GM12878 (cell line): ENCODE measurements around the gene TRANK1. TPM values are rescaled to one million over a fixed set of nuclear protein-coding genes. Genes with fewer than 3 reads are reported as not detected.

Source experiments
- ATAC-seq: fragments of 200-7000 bp; cut with Tn5 transposase; 3 replicates; pipeline ENCODE4 v1.9.1; 2020; ENCODE audit warnings: mild to moderate bottlenecking, moderate library complexity
- BruUV-seq: library from RNA; stranded (reverse); fragments of 400-500 nt; replicated peaks from 2 replicates; lab custom pipeline; 2021; lab: Mats Ljungman, UMichigan
- CTCF ChIA-PET: fragments of 300-600 bp; sonication (Branson Sonifier 250); formaldehyde crosslinking; extraction: SDS; loops from one replicate; lab custom pipeline; 2021; ENCODE audit warnings: inconsistent platforms; lab: Yijun Ruan, JAX
- POLR2A ChIA-PET: fragments of 350-600 bp; formaldehyde crosslinking; extraction: SDS; loops from one replicate; lab custom pipeline; 2021; ENCODE audit warnings: inconsistent platforms; lab: Charles Lee
- RAD21 ChIA-PET: fragments of 300-600 bp; sonication (Branson Sonifier 250); formaldehyde crosslinking; loops from one replicate; lab custom pipeline; 2023; ENCODE audit warnings: antibody characterized with exemption; ENCODE audit not compliant: unreplicated experiment; lab: Charles Lee
- SMC1A ChIA-PET: fragments of 300-600 bp; sonication (Branson Sonifier 250); formaldehyde crosslinking; loops from one replicate; lab custom pipeline; 2023; ENCODE audit not compliant: unreplicated experiment, uncharacterized antibody; lab: Charles Lee
- DNase-seq: peaks from one replicate; pipeline ENCODE4 v3.0.0-alpha.2; 2011; ENCODE audit warnings: low read depth, low spot score
- FAIRE-seq: peaks from 3 replicates; lab custom pipeline; 2011; peaks lifted over from hg19 to GRCh38; lab: Jason Lieb, UNC
- H2AFZ ChIP-seq: 2 replicates; pipeline ENCODE4 v1.6.0; 2011; ENCODE audit warnings: low read depth, low read length, control low read depth; ENCODE audit not compliant: control insufficient read depth
- H3K27ac ChIP-seq: 2 replicates; pipeline ENCODE4 v1.5.1; 2011; ENCODE audit warnings: control low read depth; ENCODE audit not compliant: control insufficient read depth, insufficient read depth
- H3K27me3 ChIP-seq, 2 experiments: replicated peaks in 1 of 2; 2 replicates each; pipeline versions ENCODE4 v1.6.0 to v1.6.1; 2011; ENCODE audit warnings: low read length in 1 of 2; ENCODE audit not compliant: control insufficient read depth in 2 of 2, insufficient read depth in 2 of 2
- H3K36me3 ChIP-seq, 2 experiments: 2 replicates each; pipeline ENCODE4 v1.5.1; 2011; ENCODE audit warnings: low read length in 1 of 2; ENCODE audit not compliant: control insufficient read depth in 2 of 2, insufficient read depth in 2 of 2
- H3K4me1 ChIP-seq: 2 replicates; pipeline ENCODE4 v1.6.1; 2011; ENCODE audit warnings: mild to moderate bottlenecking, low read length, moderate library complexity, mixed read lengths; ENCODE audit not compliant: control insufficient read depth, insufficient read depth
- H3K4me2 ChIP-seq: 2 replicates; pipeline ENCODE4 v1.6.0; 2011; ENCODE audit warnings: control low read depth; ENCODE audit not compliant: control insufficient read depth, insufficient read depth
- H3K4me3 ChIP-seq: fragments of 200-600 bp; sonication (generic); 2 replicates; pipeline ENCODE4 v1.5.1; 2016
- H3K79me2 ChIP-seq: 2 replicates; pipeline ENCODE4 v1.6.0; 2011; ENCODE audit warnings: low read length; ENCODE audit not compliant: control insufficient read depth, insufficient read depth
- H3K9ac ChIP-seq: 2 replicates; pipeline ENCODE4 v1.8.0; 2011; ENCODE audit warnings: low read length, control low read depth, mixed read lengths; ENCODE audit not compliant: control insufficient read depth, insufficient read depth
- H3K9me3 ChIP-seq: replicated peaks from 3 replicates; pipeline ENCODE4 v1.5.1; 2011; ENCODE audit warnings: mild to moderate bottlenecking, low read length; ENCODE audit not compliant: control insufficient read depth, insufficient read depth
- H4K20me1 ChIP-seq: 2 replicates; pipeline ENCODE4 v1.6.0; 2011; ENCODE audit not compliant: control insufficient read depth, insufficient read depth
- CREB1 ChIP-seq: IDR thresholded peaks from 2 replicates; pipeline ENCODE4 v1.6.1; 2012; ENCODE audit warnings: low read depth, mild to moderate bottlenecking, inconsistent platforms
- EZH2 ChIP-seq: IDR thresholded peaks from 2 replicates; pipeline ENCODE4 v1.6.1; 2012; ENCODE audit warnings: low read depth, mild to moderate bottlenecking, control low read depth, inconsistent platforms, low read length, borderline replicate concordance; ENCODE audit not compliant: control insufficient read depth
- FOXM1 ChIP-seq: IDR thresholded peaks from 2 replicates; pipeline ENCODE4 v1.6.1; 2012; ENCODE audit warnings: low read depth, mild to moderate bottlenecking, inconsistent platforms, low read length, moderate library complexity
- HCFC1 ChIP-seq: fragments of 150-350 bp; IDR thresholded peaks from 2 replicates; pipeline ENCODE4 v1.6.1; 2014; ENCODE audit warnings: low read length
- KAT2A ChIP-seq: conservative IDR thresholded peaks from 2 replicates; pipeline ENCODE4 v1.6.1; 2011; ENCODE audit warnings: low read depth, low read length; ENCODE audit not compliant: control insufficient read depth
- KLF5 ChIP-seq: fragments of 450-650 bp; IDR thresholded peaks from 2 replicates; pipeline ENCODE4 v1.6.1; 2014; ENCODE audit warnings: mild to moderate bottlenecking; ENCODE audit not compliant: partially characterized antibody
- NR2C2 ChIP-seq: IDR thresholded peaks from 2 replicates; pipeline ENCODE4 v1.6.1; 2011; ENCODE audit warnings: borderline replicate concordance, low read depth; ENCODE audit not compliant: control insufficient read depth, insufficient read length
- POLR2AphosphoS5 ChIP-seq: IDR thresholded peaks from 2 replicates; pipeline ENCODE4 v1.6.1; 2011; ENCODE audit warnings: mild to moderate bottlenecking, low read length, inconsistent platforms
- RELA ChIP-seq: fragments of 450-650 bp; IDR thresholded peaks from 2 replicates; pipeline ENCODE4 v1.8.0; 2014; ENCODE audit warnings: borderline replicate concordance; ENCODE audit not compliant: partially characterized antibody
- YBX1 ChIP-seq: fragments of 450-650 bp; IDR thresholded peaks from 2 replicates; pipeline ENCODE4 v1.6.1; 2016; ENCODE audit warnings: antibody characterized with exemption
- ZNF207 ChIP-seq: fragments of 450-650 bp; IDR thresholded peaks from 2 replicates; pipeline ENCODE4 v1.6.1; 2014; ENCODE audit warnings: antibody characterized with exemption, mild to moderate bottlenecking, borderline replicate concordance
- ZNF24 ChIP-seq: fragments of 450-650 bp; IDR thresholded peaks from 2 replicates; pipeline ENCODE4 v1.6.1; 2017; ENCODE audit warnings: antibody characterized with exemption, mild to moderate bottlenecking
- WGBS: methylation state at CpG from one replicate; pipeline ENCODE4 v1.1.6; 2016; ENCODE audit warnings: low lambda C conversion rate; ENCODE audit not compliant: insufficient replicate concordance, insufficient coverage; ENCODE audit errors: missing lambda C conversion rate; 5-methylcytosine and 5-hydroxymethylcytosine counted together
- in situ Hi-C: fragments of 300-500 bp; cut with MboI; formaldehyde crosslinking; loops from 9 replicates; pipeline ENCODE4 v1.14.3; 2018; ENCODE audit warnings: mixed read lengths
- intact Hi-C: fragments of 100-400 bp; cut with micrococcal nuclease; formaldehyde crosslinking; loops from one replicate; pipeline ENCODE4 v1.14.2; 2022; ENCODE audit not compliant: unreplicated experiment
- polyA plus RNA-seq, 11 experiments: library from polyadenylated mRNA; depleted of rRNA in 4 of 11; unstranded in 6 of 11; stranded (reverse) in 5 of 11; fragments of >200 nt; fragmentation: Nextera tagmentation in 4 of 11; fragmentation: Illumina TruSeq in 1 of 11; extraction: Ambion mirVana in 4 of 11; extraction: Trizol in 1 of 11; gene quantifications; 1 replicate in 1 of 11; 2 replicates in 10 of 11; pipeline versions ENCODE4 v1.2.1 to v1.2.3, GENCODE V29; 2011 to 2016; ENCODE audit warnings: inconsistent platforms in 2 of 11, missing spikeins in 2 of 11, low read depth in 1 of 11
- total RNA-seq, 4 experiments: library from RNA; depleted of rRNA in 3 of 4; stranded (reverse); fragments of >200 nt in 3 of 4; fragmentation: Illumina TruSeq in 1 of 4; extraction: Trizol in 1 of 4; gene quantifications; 2 replicates each; pipeline versions ENCODE4 v1.2.1 to v1.2.3, GENCODE V29; 2013 to 2021
- TF ChIP-seq, protein P1 (sequence below): fragments of 450-650 bp; conservative IDR thresholded peaks from 2 replicates; pipeline ENCODE4 v1.6.1; 2017; ENCODE audit warnings: mild to moderate bottlenecking, moderate library complexity
- TF ChIP-seq, protein P2 (sequence below): fragments of 450-650 bp; IDR thresholded peaks from 2 replicates; pipeline ENCODE4 v1.6.1; 2017; ENCODE audit warnings: mild to moderate bottlenecking, moderate library complexity
- TF ChIP-seq, protein P3 (sequence below): IDR thresholded peaks from 2 replicates; pipeline ENCODE4 v1.6.1; 2011; ENCODE audit warnings: low read depth, mild to moderate bottlenecking, low read length, moderate library complexity, borderline replicate concordance; ENCODE audit errors: extremely low read depth

TRANK1 gene
- total and polyA plus RNA-seq, 10 of the 15 experiments (the other 5 are each of a cell fraction or from before 2014, with no cell fraction given): 0.46 to 8.8 (median 1.1) TPM

DNA sequence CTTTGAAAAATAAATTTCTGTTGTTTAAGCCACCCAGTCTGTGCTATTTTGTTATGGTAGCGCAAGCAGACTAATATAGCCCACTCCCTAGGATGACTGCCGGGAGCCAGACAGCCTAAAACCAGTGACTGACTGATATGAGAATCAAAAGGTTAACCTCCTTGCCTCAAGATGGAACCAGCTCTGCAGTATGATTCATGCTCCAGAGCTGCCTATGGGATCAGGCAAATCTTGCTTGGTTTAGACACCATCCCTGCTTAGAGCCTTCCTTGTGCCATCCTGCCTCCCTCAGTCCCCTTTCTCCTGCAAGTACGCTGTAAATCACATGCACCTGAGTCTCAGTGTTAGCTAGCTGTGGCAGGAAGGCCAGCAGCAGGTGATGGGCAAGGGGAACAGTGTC is 39.3 kb downstream of the TRANK1 start:
- no peak for DNase-seq
- in situ Hi-C loops (no loop called here), intact Hi-C loops (no loop called here)
- ChIA-PET RAD21 (interaction anchor here (0.9 to 6.6 kb wide), 9 partner anchors 12 to 119 kb away, joined by 3 to 83 read pairs (median 4); no protein-coding TSS in a partner anchor), CTCF (interaction anchor here (0.5 to 5.8 kb wide), 13 partner anchors 9 to 176 kb away, joined by 3 to 116 read pairs (median 4); no protein-coding TSS in a partner anchor), SMC1A (interaction anchor here (0.8 to 7.2 kb wide), 11 partner anchors 8 to 306 kb away, joined by 3 to 76 read pairs (median 4); no protein-coding TSS in a partner anchor), POLR2A (interaction anchor here (0.6 to 2.0 kb wide), 5 partner anchors 11 to 1251 kb away, joined by 3 to 7 read pairs (median 4); partner anchors contain the start of genes EPM2AIP1 and MLH1)
- BruUV-seq: no TSS peak
- no peaks in the 10 kb centered on the region; the same call in 1 of the 2 replicates for H3K79me2 ChIP-seq
- H3K4me3 ChIP-seq: no peak overlapping the region
- H3K27me3 ChIP-seq: peaks cover 0 to 1% of the 10 kb centered on the region in 2 experiments; a peak in 1 of 4 replicates
- no peak for FAIRE-seq
- 84% methylated on average over 3 of the region's 3 CpGs for WGBS
- no peak overlapping the region for H3K9ac ChIP-seq
- no peak overlapping the region for H2AFZ ChIP-seq
- ATAC-seq: no peak
- peak overlapping the region; percentile 51; the same call in 1 of the 2 replicates for H3K4me2 ChIP-seq
- H3K4me1 ChIP-seq: peaks cover 7% of the 10 kb centered on the region
- H3K36me3 ChIP-seq: no peaks in the 10 kb centered on the region
- H3K27ac ChIP-seq: no peak overlapping the region
- no peaks in the 10 kb centered on the region; the same call in 2 of the 3 replicates for H3K9me3 ChIP-seq
- TF ChIP-seq YBX1 (no peak), KAT2A (no peak), EZH2 (no peak), POLR2AphosphoS5 (no peak), RELA (no peak), ZNF207 (no peak), ZNF24 (no peak), FOXM1 (no peak), KLF5 (no peak), CREB1 (no peak), NR2C2 (no peak), HCFC1 (no peak)
- TF ChIP-seq, protein P1, sequence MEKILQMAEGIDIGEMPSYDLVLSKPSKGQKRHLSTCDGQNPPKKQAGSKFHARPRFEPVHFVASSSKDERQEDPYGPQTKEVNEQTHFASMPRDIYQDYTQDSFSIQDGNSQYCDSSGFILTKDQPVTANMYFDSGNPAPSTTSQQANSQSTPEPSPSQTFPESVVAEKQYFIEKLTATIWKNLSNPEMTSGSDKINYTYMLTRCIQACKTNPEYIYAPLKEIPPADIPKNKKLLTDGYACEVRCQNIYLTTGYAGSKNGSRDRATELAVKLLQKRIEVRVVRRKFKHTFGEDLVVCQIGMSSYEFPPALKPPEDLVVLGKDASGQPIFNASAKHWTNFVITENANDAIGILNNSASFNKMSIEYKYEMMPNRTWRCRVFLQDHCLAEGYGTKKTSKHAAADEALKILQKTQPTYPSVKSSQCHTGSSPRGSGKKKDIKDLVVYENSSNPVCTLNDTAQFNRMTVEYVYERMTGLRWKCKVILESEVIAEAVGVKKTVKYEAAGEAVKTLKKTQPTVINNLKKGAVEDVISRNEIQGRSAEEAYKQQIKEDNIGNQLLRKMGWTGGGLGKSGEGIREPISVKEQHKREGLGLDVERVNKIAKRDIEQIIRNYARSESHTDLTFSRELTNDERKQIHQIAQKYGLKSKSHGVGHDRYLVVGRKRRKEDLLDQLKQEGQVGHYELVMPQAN: no peak
- TF ChIP-seq, protein P2, sequence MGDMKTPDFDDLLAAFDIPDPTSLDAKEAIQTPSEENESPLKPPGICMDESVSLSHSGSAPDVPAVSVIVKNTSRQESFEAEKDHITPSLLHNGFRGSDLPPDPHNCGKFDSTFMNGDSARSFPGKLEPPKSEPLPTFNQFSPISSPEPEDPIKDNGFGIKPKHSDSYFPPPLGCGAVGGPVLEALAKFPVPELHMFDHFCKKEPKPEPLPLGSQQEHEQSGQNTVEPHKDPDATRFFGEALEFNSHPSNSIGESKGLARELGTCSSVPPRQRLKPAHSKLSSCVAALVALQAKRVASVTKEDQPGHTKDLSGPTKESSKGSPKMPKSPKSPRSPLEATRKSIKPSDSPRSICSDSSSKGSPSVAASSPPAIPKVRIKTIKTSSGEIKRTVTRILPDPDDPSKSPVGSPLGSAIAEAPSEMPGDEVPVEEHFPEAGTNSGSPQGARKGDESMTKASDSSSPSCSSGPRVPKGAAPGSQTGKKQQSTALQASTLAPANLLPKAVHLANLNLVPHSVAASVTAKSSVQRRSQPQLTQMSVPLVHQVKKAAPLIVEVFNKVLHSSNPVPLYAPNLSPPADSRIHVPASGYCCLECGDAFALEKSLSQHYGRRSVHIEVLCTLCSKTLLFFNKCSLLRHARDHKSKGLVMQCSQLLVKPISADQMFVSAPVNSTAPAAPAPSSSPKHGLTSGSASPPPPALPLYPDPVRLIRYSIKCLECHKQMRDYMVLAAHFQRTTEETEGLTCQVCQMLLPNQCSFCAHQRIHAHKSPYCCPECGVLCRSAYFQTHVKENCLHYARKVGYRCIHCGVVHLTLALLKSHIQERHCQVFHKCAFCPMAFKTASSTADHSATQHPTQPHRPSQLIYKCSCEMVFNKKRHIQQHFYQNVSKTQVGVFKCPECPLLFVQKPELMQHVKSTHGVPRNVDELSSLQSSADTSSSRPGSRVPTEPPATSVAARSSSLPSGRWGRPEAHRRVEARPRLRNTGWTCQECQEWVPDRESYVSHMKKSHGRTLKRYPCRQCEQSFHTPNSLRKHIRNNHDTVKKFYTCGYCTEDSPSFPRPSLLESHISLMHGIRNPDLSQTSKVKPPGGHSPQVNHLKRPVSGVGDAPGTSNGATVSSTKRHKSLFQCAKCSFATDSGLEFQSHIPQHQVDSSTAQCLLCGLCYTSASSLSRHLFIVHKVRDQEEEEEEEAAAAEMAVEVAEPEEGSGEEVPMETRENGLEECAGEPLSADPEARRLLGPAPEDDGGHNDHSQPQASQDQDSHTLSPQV: no peak
- TF ChIP-seq, protein P3, sequence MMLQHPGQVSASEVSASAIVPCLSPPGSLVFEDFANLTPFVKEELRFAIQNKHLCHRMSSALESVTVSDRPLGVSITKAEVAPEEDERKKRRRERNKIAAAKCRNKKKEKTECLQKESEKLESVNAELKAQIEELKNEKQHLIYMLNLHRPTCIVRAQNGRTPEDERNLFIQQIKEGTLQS: no peak
- no peaks in the 10 kb centered on the region for H4K20me1 ChIP-seq
